GDM1 (cell line): ENCODE data around the gene DYNC2H1.

Experiments
- DNase-seq: peaks from one replicate; lab custom pipeline; 2025; lab: John Stamatoyannopoulos, UW

The DYNC2H1 gene

GRCh38 chr11:103108933-103109817 is at the start of gene DYNC2H1:
DYNC2H1 (plus strand) TSS chr11:103109426; CDS start chr11:103109575, 149 bp downstream.
- peak; percentile 90 for DNase-seq

GRCh38 chr11:103061656-103062055 is 47.6 kb upstream of the DYNC2H1 start:
- DNase-seq = no peak

- no peak for DNase-seq
Observed at GRCh38 chr11:103067118-103067517, 42.1 kb upstream of the DYNC2H1 start.

- no peak for DNase-seq
Observed at GRCh38 chr11:103069367-103069766, 39.9 kb upstream of the DYNC2H1 start.

- DNase-seq = no peak
Observed at GRCh38 chr11:103070142-103070541, 39.1 kb upstream of the DYNC2H1 start.

GRCh38 chr11:103071008-103071407 is 38.2 kb upstream of the DYNC2H1 start:
- DNase-seq = no peak

- DNase-seq = no peak
Observed at GRCh38 chr11:103076361-103076760, 32.9 kb upstream of the DYNC2H1 start.

GRCh38 chr11:103077554-103077953 is 31.7 kb upstream of the DYNC2H1 start:
- DNase-seq = no peak

GRCh38 chr11:103078710-103079109 is 30.5 kb upstream of the DYNC2H1 start:
- no peak for DNase-seq

GRCh38 chr11:103079833-103080232 is 29.4 kb upstream of the DYNC2H1 start:
- no peak for DNase-seq

- no peak for DNase-seq
Observed at GRCh38 chr11:103085758-103086365, 23.4 kb upstream of the DYNC2H1 start.

GRCh38 chr11:103086461-103086860 is 22.8 kb upstream of the DYNC2H1 start:
- no peak for DNase-seq

GRCh38 chr11:103091064-103091800 is 18.0 kb upstream of the DYNC2H1 start:
- no peak for DNase-seq

GRCh38 chr11:103091801-103092524 is 17.3 kb upstream of the DYNC2H1 start, which contains the start of gene DCUN1D5:
DCUN1D5 (minus strand) TSS chr11:103092160; CDS start chr11:103091872, 288 bp downstream.
- DNase-seq = peak; percentile 81

GRCh38 chr11:103097279-103097678 is 11.9 kb upstream of the DYNC2H1 start:
- no peak for DNase-seq

GRCh38 chr11:103109818-103110388 is 677 bp downstream of the DYNC2H1 start:
- no peak for DNase-seq

GRCh38 chr11:103110391-103110790 is 1.2 kb downstream of the DYNC2H1 start:
- DNase-seq = no peak

- DNase-seq = no peak
Observed at GRCh38 chr11:103111400-103111799, 2.2 kb downstream of the DYNC2H1 start.

GRCh38 chr11:103112364-103112763 is 3.1 kb downstream of the DYNC2H1 start:
- no peak for DNase-seq

GRCh38 chr11:103114836-103115235 is 5.6 kb downstream of the DYNC2H1 start:
- no peak for DNase-seq

GRCh38 chr11:103125462-103125861 is 16.2 kb downstream of the DYNC2H1 start:
- no peak for DNase-seq
